ENCODE data around the gene STMN3.
A peak's percentile ranks its signal among the peaks of the same experiment; 100 is the strongest.
"Not testable (repeated sequence)": the region's sequence is repeated elsewhere in the genome, so short reads cannot be mapped to it uniquely, and the experiment has no call there.

STMN3 gene

DNA sequence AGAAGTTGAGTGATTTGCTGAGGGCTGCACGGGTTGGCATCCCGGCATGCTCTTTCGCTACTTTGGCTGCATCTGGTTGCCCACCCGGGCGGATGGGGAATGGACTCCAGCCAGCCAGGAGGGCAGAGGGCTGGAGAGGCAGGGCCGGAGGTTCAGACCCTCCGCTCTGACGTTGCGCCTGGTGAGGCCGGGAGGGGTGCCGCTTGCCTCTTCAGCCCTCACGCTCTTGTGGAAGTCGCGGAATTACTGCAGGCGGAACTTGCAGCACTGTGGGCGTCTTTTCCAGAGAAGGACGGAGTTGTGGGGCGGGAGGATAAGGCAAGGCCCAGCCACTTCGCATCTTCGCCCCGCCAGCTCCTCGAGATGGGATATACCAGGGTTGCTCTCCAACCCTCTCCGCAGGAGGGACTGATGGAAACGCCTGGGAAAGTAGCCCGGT lies 5.5 kb upstream of the STMN3 start:
- Histone ChIP-seq H3K27ac (no peak overlapping the region), H3K9ac (ENCODE audit: insufficient read length) (peak overlapping the region; percentile 95), H3K9me3 (ENCODE audit: low read depth, low read length) (no peaks in the 10 kb centered on the region), H3K36me3 (ENCODE audit: insufficient read depth, low read length) (peaks cover 17% of the 10 kb centered on the region; the same call in 1 of the 2 replicates), H3K4me3 (peak overlapping the region; percentile 100)
- TF ChIP-seq POLR2AphosphoS5 (IDR thresholded peaks at IDR 0.05; ENCODE audit: borderline replicate concordance, low read depth, low read length) (no peak), FOXP2 (optimal IDR thresholded peaks at IDR 0.05; ENCODE audit: control extremely low read depth, extremely low read length, insufficient read depth) (no peak), EZH2 (IDR thresholded peaks at IDR 0.05) (no peak)
- DNase-seq (ENCODE audit: low read depth, low spot score) = no peak

DNA sequence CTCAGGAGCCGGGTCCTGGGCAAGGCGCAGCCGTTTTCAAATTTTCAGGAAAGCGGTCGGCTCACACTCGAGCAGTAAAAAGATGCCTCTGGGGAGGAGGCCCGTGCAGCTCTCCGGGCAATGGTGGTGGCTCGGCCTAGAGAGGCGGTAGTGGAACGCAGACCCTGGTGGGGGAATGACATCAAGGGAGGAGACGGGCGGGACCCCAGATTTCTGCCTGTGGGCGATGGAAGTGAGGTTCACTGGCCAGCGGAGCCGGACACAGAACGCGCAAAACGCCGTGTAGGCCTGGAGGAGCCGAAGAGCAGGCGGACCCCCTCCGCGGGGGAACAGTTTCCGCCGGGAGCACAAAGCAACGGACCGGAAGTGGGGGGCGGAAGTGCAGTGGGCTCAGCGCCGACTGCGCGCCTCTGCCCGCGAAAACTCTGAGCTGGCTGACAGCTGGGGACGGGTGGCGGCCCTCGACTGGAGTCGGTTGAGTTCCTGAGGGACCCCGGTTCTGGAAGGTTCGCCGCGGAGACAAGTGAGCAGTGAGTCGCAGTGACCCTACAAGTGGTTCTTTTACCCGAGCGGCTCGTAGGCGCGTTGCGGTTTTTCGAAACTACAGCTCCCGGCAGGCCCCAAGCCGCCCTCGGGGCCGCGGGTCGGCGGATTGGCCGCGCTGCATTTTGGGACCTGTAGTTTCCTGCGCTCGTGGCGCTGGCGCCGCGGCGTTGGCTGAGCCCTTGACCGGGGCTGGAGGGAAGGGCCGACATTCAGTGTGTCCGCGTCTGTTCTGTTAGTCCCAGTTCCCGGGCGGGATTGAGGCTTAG lies 4.9 kb upstream of the STMN3 start, which contains the start of gene RTEL1:
Gene RTEL1 (plus strand): TSS at position 376 of the 812 bp plus-strand sequence. CDS start 1,091 bp downstream, outside the sequence.
- peak within 1 kb of the TSS; percentile 100 for H3K4me3 ChIP-seq

DNA sequence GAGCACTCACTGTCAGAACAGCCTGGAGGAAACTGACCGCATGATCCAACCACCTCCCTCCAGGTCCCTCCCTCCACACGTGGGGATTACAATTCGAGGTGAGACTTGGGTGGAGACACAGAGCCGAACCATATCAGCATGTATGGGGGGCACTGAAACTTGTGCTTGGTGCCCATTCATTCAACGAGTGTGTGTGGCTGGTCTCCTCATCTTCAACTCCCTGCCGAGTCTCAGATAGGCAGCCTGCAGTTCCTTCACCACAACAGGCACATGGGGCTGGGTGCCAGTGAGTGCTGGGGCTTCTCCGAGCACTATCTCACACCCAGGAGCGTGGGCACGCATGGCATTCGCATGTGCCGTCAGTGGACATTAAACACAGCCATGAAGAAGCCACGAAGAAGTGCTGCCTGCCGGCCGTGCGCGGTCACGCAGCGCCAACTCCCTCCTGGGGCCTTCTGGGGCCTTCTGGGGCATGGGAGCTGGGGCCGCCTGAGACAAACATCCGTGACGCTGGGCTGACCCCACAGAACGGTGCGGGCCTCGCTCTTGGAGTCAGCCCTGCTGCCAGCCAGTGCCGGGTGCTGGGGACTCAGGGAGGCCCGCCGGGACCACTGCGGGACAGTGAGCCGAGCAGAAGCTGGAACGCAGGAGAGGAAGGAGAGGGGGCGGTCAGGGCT lies 4.2 kb upstream of the STMN3 start:
- Histone ChIP-seq H3K4me3 (peak overlapping the region; percentile 100), H3K27ac (peak overlapping the region; percentile 87), H3K9ac (ENCODE audit: insufficient read length) (peak overlapping the region; percentile 95), H3K36me3 (ENCODE audit: insufficient read depth, low read length) (peaks cover 6% of the 10 kb centered on the region; the same call in 1 of the 2 replicates), H3K9me3 (ENCODE audit: low read depth, low read length) (no peaks in the 10 kb centered on the region)
- no peak for TF ChIP-seq POLR2AphosphoS5 (IDR thresholded peaks at IDR 0.05; ENCODE audit: borderline replicate concordance, low read depth, low read length)
- TF ChIP-seq FOXP2 (optimal IDR thresholded peaks at IDR 0.05; ENCODE audit: control extremely low read depth, extremely low read length, insufficient read depth) = no peak
- TF ChIP-seq EZH2 (IDR thresholded peaks at IDR 0.05) = no peak
- DNase-seq (ENCODE audit: low read depth, low spot score) = no peak

More for the DNA sequence above, 4.9 kb upstream of the STMN3 start, which contains the start of gene RTEL1:
- Histone ChIP-seq H3K9ac (ENCODE audit: insufficient read length) (peak within 1 kb of the TSS; percentile 95), H3K9me3 (ENCODE audit: low read depth, low read length) (no peaks in the 10 kb centered on the region), H3K36me3 (ENCODE audit: insufficient read depth, low read length) (peaks cover 13% of the 10 kb centered on the region; the same call in 1 of the 2 replicates), H3K27ac (peak within 1 kb of the TSS; percentile 87)
- peak; percentile 79 for TF ChIP-seq POLR2AphosphoS5 (IDR thresholded peaks at IDR 0.05; ENCODE audit: borderline replicate concordance, low read depth, low read length)
- TF ChIP-seq FOXP2 (optimal IDR thresholded peaks at IDR 0.05; ENCODE audit: control extremely low read depth, extremely low read length, insufficient read depth) = no peak
- peak; percentile 56 for DNase-seq (ENCODE audit: low read depth, low spot score)

DNA sequence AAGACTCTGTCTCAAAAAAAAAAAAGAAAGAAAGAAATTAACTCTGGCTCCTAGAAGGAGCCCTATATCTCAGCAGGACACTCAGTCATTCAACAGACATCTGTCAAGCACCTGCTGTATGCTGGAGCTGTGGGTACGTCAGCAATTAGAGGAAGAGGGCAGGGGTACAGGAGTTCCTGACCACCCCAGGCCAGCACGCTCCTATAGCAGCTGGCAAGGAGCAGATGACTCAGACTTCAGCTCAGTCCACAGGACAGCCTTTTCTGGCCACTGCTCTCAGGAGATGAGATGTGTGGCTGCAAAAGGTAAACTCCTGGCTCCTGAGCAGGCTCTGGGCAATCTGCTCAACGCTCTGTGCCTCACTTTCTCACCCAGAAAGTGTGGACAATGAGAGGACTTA lies 3.2 kb upstream of the STMN3 start:
- Histone ChIP-seq H3K36me3 (ENCODE audit: insufficient read depth, low read length) (no peaks in the 10 kb centered on the region; the same call in 1 of the 2 replicates), H3K4me3 (no peak overlapping the region), H3K9me3 (ENCODE audit: low read depth, low read length) (no peaks in the 10 kb centered on the region), H3K27ac (no peak overlapping the region), H3K9ac (ENCODE audit: insufficient read length) (no peak overlapping the region)
- no peak for DNase-seq (ENCODE audit: low read depth, low spot score)
- TF ChIP-seq FOXP2 (optimal IDR thresholded peaks at IDR 0.05; ENCODE audit: control extremely low read depth, extremely low read length, insufficient read depth) (no peak), POLR2AphosphoS5 (IDR thresholded peaks at IDR 0.05; ENCODE audit: borderline replicate concordance, low read depth, low read length) (no peak), EZH2 (IDR thresholded peaks at IDR 0.05) (no peak)

DNA sequence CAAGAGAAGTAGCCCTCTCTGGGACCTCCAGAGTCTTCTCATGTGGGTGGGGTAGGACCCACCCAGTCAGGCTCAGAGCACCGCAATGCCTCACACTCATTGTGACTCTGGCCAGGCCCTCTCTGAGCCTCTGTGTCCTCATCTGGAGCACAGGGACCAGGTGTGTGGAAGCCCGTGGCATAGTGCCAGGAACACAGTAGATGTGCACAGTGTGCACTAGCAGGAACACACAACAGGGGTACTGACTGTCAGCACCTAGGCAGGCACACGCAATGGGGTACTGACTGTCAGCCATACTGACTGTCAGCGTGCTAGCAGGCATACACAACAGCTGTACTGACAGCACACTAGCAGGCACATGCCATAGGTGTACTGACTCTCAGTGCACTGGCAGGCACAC lies 2.0 kb upstream of the STMN3 start:
- no peak overlapping the region for H3K9ac ChIP-seq (ENCODE audit: insufficient read length)
- no peak overlapping the region for H3K27ac ChIP-seq
- H3K36me3 ChIP-seq (ENCODE audit: insufficient read depth, low read length) = no peaks in the 10 kb centered on the region
- TF ChIP-seq EZH2 (IDR thresholded peaks at IDR 0.05) = no peak
- no peak overlapping the region for H3K4me3 ChIP-seq
- H3K9me3 ChIP-seq (ENCODE audit: low read depth, low read length) = no peaks in the 10 kb centered on the region
- no peak for DNase-seq (ENCODE audit: low read depth, low spot score)

DNA sequence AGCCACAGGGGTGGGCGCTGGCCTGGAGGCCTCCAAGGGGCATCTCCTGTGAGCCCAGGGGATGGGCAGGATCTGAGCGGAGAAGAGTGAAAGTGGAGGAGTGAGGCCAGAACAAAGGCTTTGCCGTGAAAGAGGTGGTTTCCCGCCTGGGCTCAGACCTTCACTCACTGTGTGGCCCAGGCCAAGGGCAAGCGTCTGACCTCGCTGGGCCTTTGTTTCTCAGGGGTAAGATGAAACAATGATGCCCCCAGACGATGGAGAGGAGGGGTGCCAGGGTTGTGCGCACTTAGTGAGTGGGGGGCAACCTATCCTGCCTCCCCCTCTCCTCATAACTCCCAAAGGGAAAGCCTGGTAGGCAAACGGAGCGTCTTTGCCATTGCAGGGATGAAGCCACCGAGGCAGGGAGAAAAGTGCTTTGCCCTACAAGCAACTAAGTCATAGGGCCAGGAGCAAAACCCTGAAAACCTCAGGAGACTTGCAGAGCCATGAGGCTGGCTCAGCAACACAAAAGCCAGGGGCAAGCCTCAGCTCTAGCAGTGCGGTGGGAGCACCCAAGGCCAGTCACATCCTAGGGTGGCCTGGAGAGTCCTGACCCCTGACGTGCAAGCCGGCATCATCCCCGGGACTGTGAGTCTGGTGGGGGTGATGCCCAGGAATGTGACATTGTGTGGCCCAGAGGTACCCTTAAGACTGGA lies 897 bp upstream of the STMN3 start:
- H3K9me3 ChIP-seq (ENCODE audit: low read depth, low read length) = no peaks in the 10 kb centered on the region
- peak overlapping the region; percentile 95 for H3K4me3 ChIP-seq
- peak overlapping the region; percentile 51 for H3K9ac ChIP-seq (ENCODE audit: insufficient read length)
- DNase-seq (ENCODE audit: low read depth, low spot score) = no peak
- no peak for TF ChIP-seq EZH2 (IDR thresholded peaks at IDR 0.05)
- no peak for TF ChIP-seq FOXP2 (optimal IDR thresholded peaks at IDR 0.05; ENCODE audit: control extremely low read depth, extremely low read length, insufficient read depth)
- TF ChIP-seq POLR2AphosphoS5 (IDR thresholded peaks at IDR 0.05; ENCODE audit: borderline replicate concordance, low read depth, low read length) = no peak; the same call in 1 of the 2 replicates
- peak overlapping the region; percentile 83 for H3K27ac ChIP-seq
- H3K36me3 ChIP-seq (ENCODE audit: insufficient read depth, low read length) = no peaks in the 10 kb centered on the region

DNA sequence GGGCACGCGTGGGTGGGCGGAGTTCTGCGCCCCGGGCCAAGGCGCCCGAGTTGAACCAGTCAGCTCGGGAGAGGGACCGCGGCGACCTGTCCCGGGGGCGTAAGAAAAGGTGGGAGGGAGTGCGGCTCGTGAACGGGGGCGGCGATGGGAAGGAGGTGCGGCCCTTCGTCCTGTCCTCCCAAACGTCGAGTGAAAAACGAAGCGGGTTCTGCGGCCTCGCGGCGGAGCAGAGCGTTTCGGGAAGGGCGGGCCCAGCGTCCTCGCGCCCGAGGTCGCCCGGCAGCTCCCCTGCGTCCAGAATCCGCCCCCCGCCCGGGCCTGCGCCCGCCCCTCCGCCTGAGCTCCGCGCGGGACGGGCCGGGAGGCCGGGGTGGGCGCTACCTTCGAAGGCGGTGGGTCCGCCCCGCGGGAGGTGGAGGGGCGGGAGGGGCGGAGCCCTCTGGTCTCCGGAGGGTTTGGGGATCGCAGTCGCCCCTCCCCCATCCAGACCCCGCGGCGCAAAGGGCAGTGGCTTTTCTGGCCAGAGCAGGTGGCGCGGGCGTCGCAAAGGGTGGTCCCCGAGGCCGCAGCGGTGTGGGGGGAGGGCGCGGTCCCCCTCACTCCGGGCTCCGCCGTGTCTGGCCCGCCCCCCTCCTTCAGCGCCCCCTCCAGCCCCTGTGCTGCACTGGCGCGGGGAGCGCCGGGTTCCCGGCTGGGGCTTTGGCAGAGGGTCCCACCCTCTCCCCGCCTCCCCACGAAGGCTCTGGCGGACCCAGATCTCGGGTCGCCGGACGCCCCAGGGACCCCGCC lies 838 bp downstream of the STMN3 start:
- DNase-seq (ENCODE audit: low read depth, low spot score) = no peak
- Histone ChIP-seq H3K9ac (ENCODE audit: insufficient read length) (peak overlapping the region; percentile 65), H3K36me3 (ENCODE audit: insufficient read depth, low read length) (no peaks in the 10 kb centered on the region), H3K27ac (peak overlapping the region; percentile 62; the same call in 1 of the 2 replicates), H3K9me3 (ENCODE audit: low read depth, low read length) (no peaks in the 10 kb centered on the region), H3K4me3 (peak overlapping the region; percentile 95)
- TF ChIP-seq POLR2AphosphoS5 (IDR thresholded peaks at IDR 0.05; ENCODE audit: borderline replicate concordance, low read depth, low read length) = no peak; the same call in 1 of the 2 replicates

DNA sequence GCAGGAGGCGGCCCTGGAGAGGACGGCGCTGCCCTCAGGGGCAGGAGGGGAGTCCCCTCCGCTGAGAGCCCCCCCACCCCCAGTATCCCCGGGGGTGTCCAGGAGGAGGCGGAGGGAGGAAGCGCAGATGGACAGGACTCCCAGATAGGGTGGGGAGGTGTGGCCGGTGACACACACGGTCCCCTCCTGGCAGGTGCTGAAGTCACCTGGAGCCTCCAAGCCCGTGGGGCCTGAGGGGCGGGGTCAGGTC lies 1.4 kb downstream of the STMN3 start:
- Histone ChIP-seq H3K9me3 (ENCODE audit: low read depth, low read length) (no peaks in the 10 kb centered on the region), H3K4me3 (peak overlapping the region; percentile 95), H3K9ac (ENCODE audit: insufficient read length) (peak overlapping the region; percentile 65), H3K27ac (no peak overlapping the region), H3K36me3 (ENCODE audit: insufficient read depth, low read length) (no peaks in the 10 kb centered on the region)
- DNase-seq (ENCODE audit: low read depth, low spot score) = no peak
- TF ChIP-seq POLR2AphosphoS5 (IDR thresholded peaks at IDR 0.05; ENCODE audit: borderline replicate concordance, low read depth, low read length) (no peak), FOXP2 (optimal IDR thresholded peaks at IDR 0.05; ENCODE audit: control extremely low read depth, extremely low read length, insufficient read depth) (no peak), EZH2 (IDR thresholded peaks at IDR 0.05) (no peak)

DNA sequence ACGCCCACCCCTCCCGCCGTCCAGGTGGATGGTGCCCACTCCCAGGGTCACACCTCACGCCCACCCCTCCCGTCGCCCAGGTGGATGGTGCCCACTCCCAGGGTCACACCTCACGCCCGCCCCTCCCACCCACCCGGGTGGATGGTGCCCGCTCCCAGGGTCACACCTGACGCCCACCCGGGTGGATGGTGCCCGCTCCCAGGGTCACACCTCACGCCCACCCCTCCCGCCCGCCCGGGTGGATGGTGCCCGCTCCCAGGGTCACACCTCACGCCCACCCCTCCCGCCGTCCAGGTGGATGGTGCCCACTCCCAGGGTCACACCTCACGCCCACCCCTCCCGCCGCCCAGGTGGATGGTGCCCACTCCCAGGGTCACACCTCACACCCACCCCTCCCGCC lies 2.7 kb downstream of the STMN3 start:
- H3K9me3 ChIP-seq (ENCODE audit: low read depth, low read length); H3K9ac ChIP-seq (ENCODE audit: insufficient read length); DNase-seq (ENCODE audit: low read depth, low spot score); H3K36me3 ChIP-seq (ENCODE audit: insufficient read depth, low read length); H3K4me3 ChIP-seq; H3K27ac ChIP-seq: not testable (repeated sequence)

All from SK-N-MC (cell line).